ENCODE measurements around the gene CUX1. TPM values are rescaled to one million over a fixed set of nuclear protein-coding genes. Genes with fewer than 3 reads are reported as not detected.
"Not testable (repeated sequence)": the region's sequence is repeated elsewhere in the genome, so short reads cannot be mapped to it uniquely, and the experiment has no call there.

The CUX1 gene
- total RNA-seq, 1 donor from 2014 or later: 89.1 TPM

- H3K4me3 Mint-ChIP-seq (ENCODE audit: unreplicated experiment): no peak overlapping the region
- DNase-seq (ENCODE audit: extremely low spot score, unreplicated experiment): no peak
- H3K27me3 Mint-ChIP-seq (ENCODE audit: unreplicated experiment): no peaks in the 10 kb centered on the region
- peaks cover 13% of the 10 kb centered on the region for H3K4me1 Mint-ChIP-seq (ENCODE audit: unreplicated experiment)
- H3K9me3 Mint-ChIP-seq (ENCODE audit: unreplicated experiment): no peaks in the 10 kb centered on the region
- no peaks in the 10 kb centered on the region for H3K36me3 Mint-ChIP-seq (ENCODE audit: unreplicated experiment)
- no peak overlapping the region for H3K27ac Mint-ChIP-seq (ENCODE audit: unreplicated experiment)
- TF ChIP-seq CTCF (IDR thresholded peaks at IDR 0.05): no peak
These were observed 405.8 kb downstream of the CUX1 start for GRCh38 chr7:102223184-102223583.

GRCh38 chr7:102225025-102225424, 407.6 kb downstream of the CUX1 start:
- no peaks in the 10 kb centered on the region for H3K36me3 Mint-ChIP-seq (ENCODE audit: unreplicated experiment)
- H3K27ac Mint-ChIP-seq (ENCODE audit: unreplicated experiment): no peak overlapping the region
- no peak for DNase-seq (ENCODE audit: extremely low spot score, unreplicated experiment)
- H3K4me3 Mint-ChIP-seq (ENCODE audit: unreplicated experiment): no peak overlapping the region
- peaks cover 13% of the 10 kb centered on the region for H3K4me1 Mint-ChIP-seq (ENCODE audit: unreplicated experiment)
- no peaks in the 10 kb centered on the region for H3K9me3 Mint-ChIP-seq (ENCODE audit: unreplicated experiment)
- H3K27me3 Mint-ChIP-seq (ENCODE audit: unreplicated experiment): no peaks in the 10 kb centered on the region
- no peak for TF ChIP-seq CTCF (IDR thresholded peaks at IDR 0.05)

GRCh38 chr7:102227371-102227770, 409.9 kb downstream of the CUX1 start:
- TF ChIP-seq CTCF (IDR thresholded peaks at IDR 0.05): no peak
- DNase-seq (ENCODE audit: extremely low spot score, unreplicated experiment): no peak
- Mint-ChIP-seq H3K36me3 (ENCODE audit: unreplicated experiment) (peaks cover 1% of the 10 kb centered on the region), H3K4me3 (ENCODE audit: unreplicated experiment) (no peak overlapping the region), H3K27me3 (ENCODE audit: unreplicated experiment) (no peaks in the 10 kb centered on the region), H3K9me3 (ENCODE audit: unreplicated experiment) (no peaks in the 10 kb centered on the region), H3K27ac (ENCODE audit: unreplicated experiment) (no peak overlapping the region), H3K4me1 (ENCODE audit: unreplicated experiment) (no peaks in the 10 kb centered on the region)

- Mint-ChIP-seq H3K4me3 (ENCODE audit: unreplicated experiment) (no peak overlapping the region), H3K9me3 (ENCODE audit: unreplicated experiment) (no peaks in the 10 kb centered on the region), H3K27ac (ENCODE audit: unreplicated experiment) (no peak overlapping the region), H3K36me3 (ENCODE audit: unreplicated experiment) (peaks cover 4% of the 10 kb centered on the region), H3K27me3 (ENCODE audit: unreplicated experiment) (no peaks in the 10 kb centered on the region), H3K4me1 (ENCODE audit: unreplicated experiment) (no peaks in the 10 kb centered on the region)
- no peak for DNase-seq (ENCODE audit: extremely low spot score, unreplicated experiment)
- TF ChIP-seq CTCF (IDR thresholded peaks at IDR 0.05): no peak
These were observed 411.5 kb downstream of the CUX1 start for GRCh38 chr7:102228935-102229334.

GRCh38 chr7:102230162-102230561, 412.7 kb downstream of the CUX1 start:
- not testable (repeated sequence) for H3K36me3 Mint-ChIP-seq (ENCODE audit: unreplicated experiment); H3K9me3 Mint-ChIP-seq (ENCODE audit: unreplicated experiment); H3K27me3 Mint-ChIP-seq (ENCODE audit: unreplicated experiment); H3K4me3 Mint-ChIP-seq (ENCODE audit: unreplicated experiment); H3K4me1 Mint-ChIP-seq (ENCODE audit: unreplicated experiment); H3K27ac Mint-ChIP-seq (ENCODE audit: unreplicated experiment); DNase-seq (ENCODE audit: extremely low spot score, unreplicated experiment)

GRCh38 chr7:102230593-102230992, 413.2 kb downstream of the CUX1 start:
- no peak overlapping the region for H3K4me3 Mint-ChIP-seq (ENCODE audit: unreplicated experiment)
- H3K4me1 Mint-ChIP-seq (ENCODE audit: unreplicated experiment): no peaks in the 10 kb centered on the region
- no peaks in the 10 kb centered on the region for H3K27me3 Mint-ChIP-seq (ENCODE audit: unreplicated experiment)
- peaks cover 9% of the 10 kb centered on the region for H3K36me3 Mint-ChIP-seq (ENCODE audit: unreplicated experiment)
- no peak for DNase-seq (ENCODE audit: extremely low spot score, unreplicated experiment)
- H3K27ac Mint-ChIP-seq (ENCODE audit: unreplicated experiment): no peak overlapping the region
- no peaks in the 10 kb centered on the region for H3K9me3 Mint-ChIP-seq (ENCODE audit: unreplicated experiment)
- TF ChIP-seq CTCF (IDR thresholded peaks at IDR 0.05): no peak
